HG03039 (cell line): ENCODE measurements around the gene MLANA.

Experiments
- ATAC-seq: cut with Tn5 transposase; IDR thresholded peaks from one replicate; pipeline ENCODE4 v1.9.1; 2021; ENCODE audit warnings: mild to moderate bottlenecking, moderate library complexity; ENCODE audit not compliant: unreplicated experiment

Gene MLANA

DNA sequence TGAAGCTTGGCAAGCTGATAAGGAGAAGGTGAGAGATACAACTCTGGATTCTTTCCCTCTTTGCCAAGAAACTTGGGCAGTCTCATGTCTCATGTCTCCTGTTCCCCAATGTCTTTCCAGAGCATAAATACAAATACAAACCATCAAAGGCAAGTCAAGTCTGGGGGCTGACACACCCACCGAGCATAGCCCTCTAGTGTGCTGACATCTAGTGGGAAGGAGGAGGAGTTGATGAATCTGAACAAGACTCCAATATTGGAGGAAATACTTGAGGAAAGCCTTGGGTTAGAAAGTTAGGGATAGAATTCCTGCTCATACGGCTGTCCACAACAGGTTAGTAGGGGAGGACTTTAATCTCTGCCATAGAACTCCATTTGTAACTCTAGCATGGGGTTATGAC, 8.6 kb downstream of the MLANA start:
- ATAC-seq, result no peak

DNA sequence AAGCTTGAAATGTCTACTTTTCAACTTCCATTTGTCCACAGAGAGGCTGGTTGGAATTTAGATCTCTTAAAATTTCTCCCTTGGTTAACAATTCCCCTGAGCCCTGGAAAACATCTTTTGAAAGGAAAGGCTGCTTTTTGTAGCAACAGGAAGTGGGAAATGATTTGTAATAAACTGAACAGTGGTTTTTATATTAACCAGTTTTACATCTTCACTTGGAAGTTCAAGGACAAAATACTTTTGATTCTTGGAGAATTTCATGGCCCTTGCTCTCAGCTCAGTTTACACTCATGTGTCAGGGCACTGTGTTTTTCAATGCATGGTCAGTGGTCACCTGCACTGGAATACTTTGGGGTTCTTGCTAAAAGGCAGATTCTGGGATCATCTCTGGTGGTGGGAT, 9.9 kb downstream of the MLANA start:
- no peak for ATAC-seq

DNA sequence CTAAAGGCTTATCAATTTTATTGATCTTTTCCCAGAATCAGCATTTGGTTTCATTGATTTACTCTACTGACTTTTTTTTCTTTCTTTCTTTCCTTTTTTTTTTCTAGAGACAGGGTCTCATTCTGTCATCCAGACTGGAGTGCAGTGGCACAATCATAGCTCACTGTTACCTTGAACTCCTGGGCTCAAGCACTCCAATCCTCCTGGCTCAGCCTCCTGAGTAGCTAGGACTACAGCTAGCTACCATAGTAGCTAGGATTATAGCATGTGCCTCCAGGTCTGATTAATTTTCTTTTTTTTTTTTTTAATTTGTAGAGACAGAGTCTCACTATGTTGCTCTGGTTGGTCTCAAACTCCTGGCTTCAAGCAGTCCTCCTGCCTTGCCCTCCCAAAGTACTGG, 11.7 kb downstream of the MLANA start:
- ATAC-seq, result no peak

DNA sequence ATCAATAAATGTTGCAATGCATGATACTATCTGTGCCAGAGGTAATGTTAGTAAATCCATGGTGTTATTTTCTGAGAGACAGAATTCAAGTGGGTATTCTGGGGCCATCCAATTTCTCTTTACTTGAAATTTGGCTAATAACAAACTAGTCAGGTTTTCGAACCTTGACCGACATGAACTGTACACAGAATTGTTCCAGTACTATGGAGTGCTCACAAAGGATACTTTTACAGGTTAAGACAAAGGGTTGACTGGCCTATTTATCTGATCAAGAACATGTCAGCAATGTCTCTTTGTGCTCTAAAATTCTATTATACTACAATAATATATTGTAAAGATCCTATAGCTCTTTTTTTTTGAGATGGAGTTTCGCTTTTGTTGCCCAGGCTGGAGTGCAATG, 18.2 kb downstream of the MLANA start:
- no peak for ATAC-seq

DNA sequence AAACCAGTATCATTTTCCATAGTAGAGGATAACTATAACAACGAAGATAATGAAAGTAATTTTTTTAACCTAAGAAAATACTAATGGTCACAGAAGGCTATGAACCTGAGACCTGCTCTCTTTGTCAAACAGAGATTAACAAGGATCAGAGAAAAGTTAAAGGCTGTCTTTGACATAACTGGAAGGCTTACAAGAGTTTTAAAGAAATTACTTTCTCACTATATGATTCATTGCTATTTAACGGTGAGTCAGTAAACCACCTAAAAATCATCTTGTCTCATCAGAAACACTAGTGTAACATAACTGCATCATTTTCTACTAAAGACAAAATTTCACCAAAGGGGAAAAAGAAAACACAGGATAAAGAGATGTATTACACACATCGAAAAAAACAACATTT, 19.3 kb downstream of the MLANA start:
- no peak for ATAC-seq

DNA sequence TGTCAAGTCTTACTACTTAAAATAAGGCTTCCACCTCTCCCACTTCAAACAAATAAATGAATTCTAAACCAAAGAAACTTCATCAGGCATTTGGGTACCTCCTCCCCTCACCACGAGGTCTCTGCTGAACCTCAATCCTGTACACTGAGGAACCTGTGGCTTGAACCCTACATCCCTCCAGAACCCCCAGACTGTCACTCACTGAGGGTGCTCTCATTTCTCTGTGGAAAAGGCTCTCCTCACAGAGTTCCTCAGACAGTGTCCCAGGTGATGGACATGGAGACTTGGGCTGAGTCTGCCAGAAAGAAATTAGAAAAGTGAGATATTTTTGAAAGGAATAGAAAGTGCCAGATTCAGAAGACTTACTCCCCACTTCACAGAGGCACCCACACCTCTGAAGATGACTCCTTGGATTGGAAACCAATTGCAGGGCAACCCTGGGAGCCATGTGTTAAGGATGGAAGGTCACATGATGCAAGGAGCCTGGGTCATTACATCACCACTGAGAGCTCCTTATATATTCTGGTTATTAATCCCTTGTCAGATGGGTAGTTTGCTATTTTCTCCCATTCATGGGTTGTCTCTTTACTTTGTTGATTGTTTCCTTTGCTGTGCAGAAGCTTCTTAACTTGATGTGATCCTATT, 19.8 kb downstream of the MLANA start:
- no peak for ATAC-seq

DNA sequence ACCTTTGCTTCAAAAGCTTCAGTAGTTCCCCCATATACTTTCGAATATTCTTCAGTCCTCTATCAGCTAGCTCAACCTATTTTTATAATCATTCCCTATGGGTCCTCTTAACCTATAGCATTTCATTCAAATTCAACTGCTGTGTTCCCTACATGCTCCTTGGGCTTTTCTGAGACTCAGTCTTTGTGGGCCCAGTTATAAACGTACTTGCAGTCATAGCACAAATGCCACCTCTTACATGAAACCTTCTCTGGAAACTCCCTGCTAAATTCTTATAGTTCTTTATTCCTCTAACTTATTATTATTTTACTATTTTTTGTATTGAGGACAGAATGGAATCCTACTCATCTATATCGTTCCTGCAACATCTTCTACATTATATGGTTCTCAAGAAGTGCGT, 24.7 kb downstream of the MLANA start:
- no peak for ATAC-seq

DNA sequence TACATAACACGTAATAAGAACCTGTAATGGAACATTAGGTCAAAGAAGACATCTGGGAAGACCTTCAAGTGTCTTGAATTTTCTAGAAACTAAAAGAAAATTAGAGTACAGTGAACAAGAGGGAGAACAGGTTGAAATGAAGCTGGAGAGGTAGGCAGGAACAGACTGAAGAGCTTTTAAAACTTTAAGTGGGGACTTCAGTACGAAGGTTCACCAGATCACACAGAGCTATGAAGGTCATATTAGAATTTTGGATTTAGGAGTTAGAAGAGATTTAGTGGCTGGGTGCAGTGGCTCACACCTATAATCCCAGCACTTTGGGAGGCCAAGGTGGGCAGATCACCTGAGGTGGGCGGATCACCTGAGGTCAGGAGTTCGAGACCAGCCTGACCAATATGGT, 26.6 kb downstream of the MLANA start:
- ATAC-seq, result no peak

DNA sequence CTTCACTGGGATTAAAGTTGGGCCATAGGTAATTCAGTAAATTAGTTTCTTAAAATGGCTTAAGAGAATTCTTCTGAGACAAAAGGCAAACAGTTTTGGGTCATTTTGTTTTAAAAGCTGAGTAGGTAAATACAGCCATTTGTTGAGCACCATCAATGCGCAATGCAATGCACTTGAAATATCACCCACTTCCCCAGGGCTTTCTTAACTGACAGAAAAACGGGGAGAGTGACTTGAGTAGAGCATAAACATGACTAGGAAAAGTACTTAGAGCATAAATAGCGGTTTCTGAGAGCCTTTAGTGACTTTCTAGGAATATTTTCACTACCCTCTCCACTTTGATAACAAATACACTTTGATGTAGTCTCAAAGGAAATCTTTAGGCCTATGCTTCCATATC, 27.2 kb downstream of the MLANA start:
- ATAC-seq, result no peak

DNA sequence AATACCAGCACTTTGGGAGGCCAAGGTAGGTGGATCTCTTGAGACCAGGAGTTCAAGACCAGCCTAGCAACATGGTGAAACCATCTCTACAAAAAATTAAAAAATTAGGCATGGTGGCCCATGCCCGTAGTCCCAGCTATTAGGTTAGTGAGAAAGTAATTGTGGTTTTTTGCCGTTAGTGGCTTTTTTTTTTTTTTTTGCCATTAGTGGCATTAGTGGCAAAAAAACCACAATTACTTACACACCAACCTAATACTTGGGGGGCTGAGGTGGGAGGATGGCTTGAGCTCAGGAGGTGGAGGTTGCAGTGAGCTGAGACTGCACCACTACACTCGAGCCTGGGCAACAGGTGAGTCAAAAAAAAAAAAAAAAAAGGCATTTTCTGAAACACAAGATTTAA, 27.8 kb downstream of the MLANA start:
- ATAC-seq, result no peak

DNA sequence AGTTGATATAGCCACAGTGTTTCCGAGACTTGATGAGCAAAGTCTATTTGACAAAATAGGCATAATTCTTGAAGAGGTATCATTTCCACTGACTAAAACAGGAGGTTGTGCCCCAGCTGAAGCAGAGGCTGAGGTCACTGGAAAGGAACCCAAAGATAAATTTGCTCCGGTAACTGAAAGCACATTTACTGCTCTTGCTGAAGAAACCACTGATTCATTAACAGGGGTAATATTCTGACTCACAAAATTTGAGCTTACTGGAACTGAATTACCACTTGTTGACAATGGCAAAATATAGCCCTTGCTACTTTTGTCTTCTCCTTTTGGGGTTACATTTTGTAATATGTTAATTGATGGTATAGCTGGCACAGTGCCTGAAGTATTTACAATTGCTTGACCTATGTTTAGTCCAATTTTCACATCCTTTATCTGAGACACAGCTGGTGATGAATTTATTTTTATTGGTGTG, 30.2 kb downstream of the MLANA start:
- peak; percentile 79 for ATAC-seq

DNA sequence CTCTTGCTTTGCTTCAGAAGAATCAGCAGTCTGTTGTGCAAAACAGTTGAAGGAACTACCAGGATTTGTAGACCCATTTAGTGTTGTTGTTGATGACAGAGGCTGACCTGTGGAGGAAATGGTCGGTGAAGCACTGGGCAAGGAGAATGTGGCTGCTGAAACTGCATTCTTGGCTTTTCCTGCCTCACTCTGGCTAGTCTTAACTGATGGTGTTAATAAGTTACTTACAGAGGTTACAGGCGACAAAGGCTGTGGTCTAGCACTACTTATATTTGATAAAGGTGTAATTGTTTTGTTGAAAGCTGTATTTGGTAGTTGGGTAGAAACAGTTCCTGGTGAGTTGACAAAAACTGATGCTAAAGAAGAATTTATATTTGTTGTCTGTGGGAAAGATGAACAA, 31.5 kb downstream of the MLANA start:
- ATAC-seq, result no peak

DNA sequence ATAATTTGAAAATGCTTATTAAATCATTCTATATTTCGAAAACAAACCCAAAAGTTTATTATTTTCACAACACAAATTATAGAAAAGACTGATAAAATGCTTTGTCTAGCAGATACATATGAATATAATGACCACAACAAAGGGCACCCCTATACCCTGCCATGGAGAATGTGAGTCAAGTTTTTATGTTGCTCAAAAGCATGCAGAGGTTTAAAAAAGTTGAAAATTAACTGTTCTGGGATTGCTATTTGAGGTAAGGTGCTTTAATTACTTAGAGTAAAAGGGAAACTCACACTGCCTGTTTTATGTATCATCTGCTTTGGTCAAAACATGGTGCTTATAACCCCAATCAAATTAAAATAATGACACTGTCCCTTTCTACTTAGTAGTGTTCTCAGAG, 41.0 kb downstream of the MLANA start:
- ATAC-seq, result no peak

DNA sequence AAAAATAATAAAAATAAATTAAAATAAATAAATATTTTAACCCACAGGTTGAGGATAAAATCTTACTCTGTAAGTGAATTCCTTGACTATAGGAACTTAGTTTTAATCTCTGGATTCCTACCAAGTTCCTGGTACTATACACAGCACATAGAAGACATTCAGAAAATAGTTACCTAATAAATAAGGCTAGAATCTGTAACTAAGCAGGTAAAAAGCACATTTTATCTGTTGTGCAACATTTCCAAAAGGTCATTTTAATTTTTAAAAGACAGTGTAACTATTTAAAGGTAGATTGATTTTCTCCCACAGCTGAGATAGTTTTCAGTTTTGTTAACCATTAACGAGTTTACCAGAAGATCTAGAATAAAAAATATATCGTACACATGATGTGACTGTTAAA, 47.8 kb downstream of the MLANA start:
- ATAC-seq, result no peak

DNA sequence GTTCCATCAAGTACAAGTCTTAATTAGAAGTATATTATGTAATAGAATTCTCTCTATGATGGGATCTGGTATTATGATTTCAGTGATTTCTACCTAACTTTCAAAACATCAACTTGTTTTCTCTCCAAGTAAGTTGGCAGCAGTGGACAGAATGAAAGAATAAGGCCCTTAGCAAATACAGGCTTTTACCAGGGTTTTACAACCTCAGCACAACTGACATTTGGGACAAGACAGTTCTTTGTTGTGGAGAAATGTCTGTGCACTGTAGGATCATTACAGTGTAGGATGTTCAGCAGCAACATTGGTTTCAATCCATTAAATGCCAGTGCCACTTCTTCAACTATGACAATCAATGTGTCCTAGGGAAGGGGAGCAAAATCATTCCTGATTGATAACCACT, 48.8 kb downstream of the MLANA start:
- no peak for ATAC-seq

DNA sequence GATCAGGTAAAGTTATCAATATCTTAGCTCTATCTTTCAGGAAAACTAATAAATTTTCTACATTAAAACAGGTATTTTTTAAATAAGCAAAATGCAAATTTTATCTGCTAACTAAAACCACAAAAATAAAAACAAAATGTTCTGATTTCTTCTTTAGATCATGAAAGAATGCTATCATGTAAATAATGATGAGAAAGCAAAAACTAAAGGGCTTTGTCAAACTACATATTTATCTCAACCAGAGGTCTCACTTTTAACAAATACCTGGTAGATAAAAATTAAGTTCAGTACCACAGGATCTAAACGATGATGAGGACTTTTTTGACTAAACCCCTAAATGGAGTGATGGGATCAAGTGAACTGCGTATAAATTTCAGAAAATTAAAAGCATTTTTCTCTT, 50.5 kb downstream of the MLANA start:
- no peak for ATAC-seq

DNA sequence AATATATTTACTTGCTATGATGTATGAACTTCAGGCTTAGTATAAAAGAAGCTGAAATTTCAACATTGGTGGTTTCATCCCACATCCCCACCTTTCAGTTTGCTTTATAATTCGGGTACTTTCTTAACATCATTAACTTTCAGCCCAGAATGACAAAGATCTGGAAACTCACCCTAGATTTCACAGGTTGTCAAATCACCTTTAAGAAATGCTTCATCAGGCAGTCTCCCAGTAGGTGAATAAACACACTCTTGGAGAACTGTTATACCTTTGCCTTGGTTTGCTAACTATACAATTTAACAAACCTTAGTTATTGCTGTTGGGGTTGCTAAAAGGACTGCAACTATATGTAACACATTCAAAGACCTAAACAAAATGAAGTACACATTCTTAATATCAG, 54.4 kb downstream of the MLANA start:
- no peak for ATAC-seq

DNA sequence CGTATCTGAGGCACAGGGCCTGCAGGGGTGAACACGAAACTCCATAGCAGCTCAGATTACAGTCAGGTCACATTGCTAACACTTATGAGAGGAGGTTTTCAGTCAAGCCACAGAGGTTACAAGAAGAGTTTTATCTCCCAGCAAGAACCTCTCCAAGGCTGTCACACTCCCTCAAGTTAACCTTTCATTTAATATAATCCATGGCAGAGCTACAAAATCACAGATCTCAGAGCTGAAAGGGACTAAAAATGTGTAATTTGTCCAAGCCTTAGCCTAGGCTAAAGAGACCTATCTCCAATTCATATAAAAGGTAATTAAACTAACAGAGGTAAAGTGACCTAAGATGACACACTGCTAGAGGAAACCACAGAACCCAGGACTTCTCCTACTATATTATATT, 57.2 kb downstream of the MLANA start:
- no peak for ATAC-seq

DNA sequence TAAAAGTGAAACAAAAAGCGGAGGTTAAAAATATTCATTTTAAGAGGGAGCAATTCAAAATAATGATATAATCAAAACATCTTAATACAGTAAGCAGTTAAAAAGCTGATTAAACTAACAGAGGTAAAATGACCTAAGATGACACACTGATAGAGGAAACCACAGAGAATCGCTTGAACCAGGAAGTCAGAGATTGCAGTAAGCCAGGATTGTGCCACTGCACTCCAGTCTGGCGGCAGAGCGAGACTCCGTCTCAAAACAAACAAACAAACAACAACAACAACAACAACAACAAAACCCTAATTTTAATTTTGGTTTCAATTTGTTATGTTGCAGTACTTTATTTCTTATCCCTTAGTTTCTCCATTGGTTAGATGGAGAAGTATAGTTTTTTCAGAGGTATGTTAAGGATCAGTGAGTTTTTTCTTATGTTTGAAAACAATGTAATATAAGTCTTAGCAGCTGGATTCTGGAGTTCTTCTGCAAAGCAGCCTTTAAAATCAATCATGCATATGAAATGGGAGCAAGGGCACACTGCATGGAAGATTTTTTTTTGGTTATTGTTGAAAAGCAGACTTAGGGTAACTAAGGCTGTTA, 58.5 kb downstream of the MLANA start:
- ATAC-seq, result no peak

DNA sequence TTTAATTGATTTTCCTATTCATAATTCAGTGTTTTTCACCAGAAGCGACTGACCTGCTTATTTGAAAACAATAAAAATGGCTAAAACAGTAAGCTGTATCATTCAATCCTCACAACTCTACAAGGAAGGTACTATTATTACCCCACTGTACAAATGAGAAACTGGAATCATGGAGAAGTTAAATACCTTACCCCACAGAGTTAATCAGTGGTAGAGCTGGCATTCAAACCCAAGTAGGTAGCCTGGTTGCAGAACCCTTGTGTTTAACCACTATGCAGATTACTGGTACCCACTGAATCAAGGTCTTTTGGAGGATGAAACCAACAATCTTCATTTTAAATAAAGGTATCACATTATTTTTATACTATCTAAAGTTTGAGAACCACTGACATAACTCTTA, 59.6 kb downstream of the MLANA start:
- ATAC-seq, result no peak

DNA sequence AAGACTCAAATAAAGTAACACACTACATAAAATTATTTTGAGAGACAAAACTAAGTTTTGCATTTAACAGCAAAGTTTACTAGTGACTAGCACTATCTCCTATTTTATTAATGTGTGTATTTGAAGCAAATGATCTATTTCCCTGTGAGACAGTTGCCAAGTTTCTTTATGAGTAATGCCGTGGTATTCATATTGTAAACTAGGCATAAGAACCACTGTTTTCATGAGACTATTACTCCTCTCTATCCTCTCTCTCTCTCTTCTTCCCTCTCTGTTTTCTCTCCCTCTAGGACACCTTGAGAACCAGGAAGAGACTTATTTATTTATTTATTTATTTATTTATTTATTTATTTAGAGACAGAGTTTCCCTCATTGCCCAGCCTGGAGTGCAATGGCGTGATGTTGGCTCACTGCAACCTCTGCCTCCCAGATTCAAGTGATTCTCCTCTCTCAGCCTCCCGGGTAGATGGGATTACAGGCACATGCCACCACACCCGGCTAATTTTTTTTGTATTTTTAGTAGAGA, 61.1 kb downstream of the MLANA start:
- ATAC-seq, result no peak

DNA sequence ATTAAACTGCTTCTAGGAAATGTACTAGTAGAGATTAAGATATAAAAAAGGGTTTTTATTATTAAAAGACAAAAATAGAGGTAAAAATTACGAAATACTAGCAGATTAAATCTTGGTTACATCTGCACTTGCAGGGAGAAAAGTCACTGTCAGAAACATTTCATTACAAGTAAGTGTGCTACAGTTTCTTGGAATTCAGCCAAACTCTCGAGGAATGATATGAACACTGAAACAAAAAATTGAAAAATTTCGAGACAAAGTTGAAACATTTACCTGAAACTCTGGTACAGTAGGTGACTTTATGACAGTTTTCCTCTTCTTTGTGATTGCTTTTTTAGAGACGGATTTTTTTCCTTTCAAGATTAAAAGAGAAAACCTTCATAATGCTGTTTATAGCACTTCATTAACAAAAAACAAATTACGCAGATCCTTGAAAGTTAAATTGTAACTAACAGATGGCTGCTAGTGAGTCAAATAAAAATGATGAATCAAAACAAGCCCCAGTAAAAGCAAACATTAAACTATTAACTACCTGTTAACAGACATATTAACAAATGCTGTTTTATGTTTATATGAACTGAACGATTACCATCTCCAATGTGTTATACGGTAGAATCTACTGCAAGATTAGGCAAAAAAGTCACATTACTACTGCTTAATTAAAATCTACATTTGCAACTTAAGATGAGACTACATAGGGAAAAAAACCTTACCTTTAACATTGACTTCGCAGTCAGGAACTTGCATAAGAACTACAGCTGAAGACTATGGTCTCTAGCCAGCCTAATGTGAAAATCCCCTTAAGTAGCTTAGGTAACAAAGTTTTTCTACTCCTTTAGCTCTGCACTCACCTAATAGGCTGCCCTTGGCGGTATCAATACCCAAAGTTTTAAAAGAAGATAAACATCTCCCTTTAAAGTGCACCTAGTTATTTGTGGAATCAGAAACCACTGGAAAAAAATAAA, 63.3 kb downstream of the MLANA start:
- ATAC-seq, result no peak
